GM12878 (cell line): ENCODE results near the gene ARHGAP20.

ENCODE experiments used
- ATF3 ChIP-seq: IDR thresholded peaks from 2 replicates; pipeline ENCODE4 v1.6.1; 2011; ENCODE audit warnings: low read depth, mild to moderate bottlenecking, low read length, moderate library complexity, borderline replicate concordance; ENCODE audit errors: extremely low read depth
- ATF7 ChIP-seq: fragments of 450-650 bp; IDR thresholded peaks from 2 replicates; pipeline ENCODE4 v1.6.1; 2016; ENCODE audit warnings: low read depth, mild to moderate bottlenecking
- CHD4 ChIP-seq: fragments of 200-600 bp; sonication (generic); IDR thresholded peaks from 2 replicates; pipeline ENCODE4 v1.6.1; 2016; ENCODE audit warnings: mild to moderate bottlenecking
- CTCF ChIP-seq, 3 experiments: IDR thresholded peaks in 2 of 3; conservative IDR thresholded peaks in 1 of 3; 2 replicates each; pipeline ENCODE4 v1.5.1; 2011; ENCODE audit warnings: low read depth in 3 of 3, low read length in 3 of 3, mild to moderate bottlenecking in 3 of 3, control low read depth in 2 of 3, moderate library complexity in 2 of 3, inconsistent platforms in 1 of 3, mixed read lengths in 1 of 3; ENCODE audit not compliant: control insufficient read depth in 2 of 3, insufficient read depth in 1 of 3; ENCODE audit errors: extremely low read depth in 1 of 3
- EP300 ChIP-seq, 2 experiments: fragments of 150-350 bp in 1 of 2; IDR thresholded peaks; 2 replicates each; pipeline ENCODE4 v1.6.1; 2011 to 2012; ENCODE audit warnings: low read depth in 2 of 2, low read length in 2 of 2, borderline replicate concordance in 1 of 2, improper control_type of control experiment in 1 of 2, inconsistent platforms in 1 of 2; ENCODE audit not compliant: control insufficient read depth in 1 of 2
- EZH2 ChIP-seq: IDR thresholded peaks from 2 replicates; pipeline ENCODE4 v1.6.1; 2012; ENCODE audit warnings: low read depth, mild to moderate bottlenecking, control low read depth, inconsistent platforms, low read length, borderline replicate concordance; ENCODE audit not compliant: control insufficient read depth
- FOXK2 ChIP-seq: fragments of 450-650 bp; IDR thresholded peaks from 2 replicates; pipeline ENCODE4 v1.6.1; 2017; ENCODE audit warnings: mild to moderate bottlenecking, moderate library complexity
- GABPA ChIP-seq: IDR thresholded peaks from 2 replicates; pipeline ENCODE4 v1.6.1; 2014; ENCODE audit warnings: antibody characterized with exemption, low read depth, mild to moderate bottlenecking, inconsistent platforms
- HDAC2 ChIP-seq: fragments of 200-600 bp; sonication (generic); IDR thresholded peaks from 2 replicates; pipeline ENCODE4 v1.6.1; 2017
- MAX ChIP-seq: IDR thresholded peaks from 2 replicates; pipeline ENCODE4 v1.6.1; 2012; ENCODE audit warnings: low read depth, low read length, improper control_type of control experiment
- REST ChIP-seq: IDR thresholded peaks from 2 replicates; pipeline ENCODE4 v1.6.1; 2012; ENCODE audit warnings: mild to moderate bottlenecking, low read depth, low read length

GRCh38 chr11:110736171-110736553 is 23.9 kb upstream of the ARHGAP20 start:
- TF ChIP-seq EZH2 (no peak), EP300 (IDR thresholded peaks at IDR 0.05; ENCODE audit: borderline replicate concordance in 1 of 2, control insufficient read depth in 1 of 2, low read depth in 2 of 2, low read length in 2 of 2) (no peak), CTCF (IDR thresholded peaks at IDR 0.05 in 2 of 3, conservative IDR thresholded peaks at IDR 0.05 in 1 of 3; ENCODE audit: control insufficient read depth in 2 of 3, extremely low read depth in 1 of 3, insufficient read depth in 1 of 3, low read depth in 3 of 3, low read length in 3 of 3) (no peak), CHD4 (no peak), FOXK2 (no peak), GABPA (no peak), REST (no peak), MAX (no peak), HDAC2 (no peak), ATF7 (no peak), ATF3 (no peak)
